Adrenal gland (tissue), 5 donors: ENCODE measurements around the gene CTSS.

Experiments used
- POLR2A ChIP-seq, 2 donors: fragments of 450-650 bp; IDR thresholded peaks; one replicate each; pipeline ENCODE4 v1.6.1; 2017; ENCODE audit warnings: antibody characterized with exemption in 2 of 2, mild to moderate bottlenecking in 2 of 2, moderate library complexity in 1 of 2
- TF ChIP-seq, protein P1 (sequence below), 6 experiments: fragments of 450-650 bp in 4 of 6; fragments of 200-600 bp in 2 of 6; sonication (generic) in 1 of 6; IDR thresholded peaks; 1 replicate in 5 of 6; 2 replicates in 1 of 6; pipeline versions ENCODE4 v1.5.1 to v1.8.0; 2016 to 2021; ENCODE audit warnings: antibody characterized with exemption in 6 of 6, mild to moderate bottlenecking in 2 of 6, moderate library complexity in 1 of 6
- donor health status: DM: no; HTN: no; CAD: no.

DNA sequence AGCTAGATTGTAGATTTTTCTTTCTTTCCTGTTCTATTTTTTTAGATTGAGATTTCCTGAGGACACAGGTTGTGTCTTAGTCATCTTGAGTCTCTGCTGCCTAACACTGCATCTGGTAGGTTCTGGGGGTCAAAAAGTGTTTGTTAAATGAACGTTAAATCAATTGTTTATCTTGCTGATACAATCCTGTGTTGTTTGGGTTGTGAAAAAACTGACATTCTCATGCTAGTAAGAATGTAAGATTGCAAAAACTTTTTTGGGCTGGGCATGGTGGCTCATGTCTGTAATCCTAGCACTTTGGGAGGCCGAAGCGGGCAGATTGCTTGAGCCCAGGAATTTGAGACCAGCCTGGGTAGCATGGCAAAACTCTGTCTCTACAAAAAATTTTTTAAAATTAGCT is 39.1 kb upstream of the CTSS start:
- TF ChIP-seq, protein P1, sequence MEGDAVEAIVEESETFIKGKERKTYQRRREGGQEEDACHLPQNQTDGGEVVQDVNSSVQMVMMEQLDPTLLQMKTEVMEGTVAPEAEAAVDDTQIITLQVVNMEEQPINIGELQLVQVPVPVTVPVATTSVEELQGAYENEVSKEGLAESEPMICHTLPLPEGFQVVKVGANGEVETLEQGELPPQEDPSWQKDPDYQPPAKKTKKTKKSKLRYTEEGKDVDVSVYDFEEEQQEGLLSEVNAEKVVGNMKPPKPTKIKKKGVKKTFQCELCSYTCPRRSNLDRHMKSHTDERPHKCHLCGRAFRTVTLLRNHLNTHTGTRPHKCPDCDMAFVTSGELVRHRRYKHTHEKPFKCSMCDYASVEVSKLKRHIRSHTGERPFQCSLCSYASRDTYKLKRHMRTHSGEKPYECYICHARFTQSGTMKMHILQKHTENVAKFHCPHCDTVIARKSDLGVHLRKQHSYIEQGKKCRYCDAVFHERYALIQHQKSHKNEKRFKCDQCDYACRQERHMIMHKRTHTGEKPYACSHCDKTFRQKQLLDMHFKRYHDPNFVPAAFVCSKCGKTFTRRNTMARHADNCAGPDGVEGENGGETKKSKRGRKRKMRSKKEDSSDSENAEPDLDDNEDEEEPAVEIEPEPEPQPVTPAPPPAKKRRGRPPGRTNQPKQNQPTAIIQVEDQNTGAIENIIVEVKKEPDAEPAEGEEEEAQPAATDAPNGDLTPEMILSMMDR (IDR thresholded peaks at IDR 0.05): no peak
- TF ChIP-seq POLR2A (IDR thresholded peaks at IDR 0.05): no peak
